ENCODE results near the gene STEAP1B. TPM values are rescaled to one million over a fixed set of nuclear protein-coding genes. Genes with fewer than 3 reads are reported as not detected.
"Not testable (repeated sequence)": the region's sequence is repeated elsewhere in the genome, so short reads cannot be mapped to it uniquely, and the experiment has no call there.

Gene STEAP1B
- polyA plus RNA-seq, 3 donors = 0.14 to 1.2 (median 0.61) TPM

- WGBS, 3 donors = 42 to 51% (median 49%) methylated on average over 3 of the region's 3 CpGs
- not testable (repeated sequence) for H3K27ac ChIP-seq (ENCODE audit: low read depth, low read length)
Measured at GRCh38 chr7:22504519-22504918, 4.5 kb upstream of the STEAP1B start.

GRCh38 chr7:22502104-22502503, 2.1 kb upstream of the STEAP1B start:
- WGBS, 3 donors = 64 to 67% (median 65%) methylated on average over 5 of the region's 5 CpGs
- not testable (repeated sequence) for H3K27ac ChIP-seq (ENCODE audit: low read depth, low read length)

DNA sequence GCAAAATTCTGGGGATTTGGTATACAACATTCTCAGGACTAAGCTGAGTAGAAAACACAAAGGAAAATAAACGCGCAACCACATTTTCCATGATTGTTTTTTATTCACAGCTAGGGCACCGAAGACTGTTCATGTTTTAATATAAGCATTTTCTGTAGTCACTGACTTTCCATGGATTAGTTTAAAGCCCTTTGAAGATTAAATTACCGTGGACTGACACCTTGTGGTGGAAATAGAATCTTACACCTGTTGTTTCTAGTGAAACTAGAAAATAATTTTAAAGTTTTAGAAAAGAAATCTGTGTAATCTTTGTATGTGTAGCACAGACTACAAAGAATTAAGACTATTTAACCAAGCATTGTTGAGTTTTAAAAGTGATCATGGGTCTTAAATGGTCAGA, 1.3 kb upstream of the STEAP1B start:
- WGBS, 3 donors = 9 to 30% (median 13%) methylated on average over 2 to 4 of the region's 4 CpGs
- H3K27ac ChIP-seq (ENCODE audit: low read depth, low read length) = not testable (repeated sequence)

GRCh38 chr7:22499044-22499443, 944 bp downstream of the STEAP1B start:
- 94 to 96% (median 94%) methylated on average over 5 of the region's 5 CpGs for WGBS, 3 donors

GRCh38 chr7:22496912-22497311, 3.1 kb downstream of the STEAP1B start:
- not testable (repeated sequence) for H3K27ac ChIP-seq (ENCODE audit: low read depth, low read length)
- 42 to 51% (median 46%) methylated on average over 2 of the region's 2 CpGs for WGBS, 3 donors

More at GRCh38 chr7:22499044-22499443, 944 bp downstream of the STEAP1B start:
- no peak overlapping the region for H3K27ac ChIP-seq (ENCODE audit: low read depth, low read length)

DNA sequence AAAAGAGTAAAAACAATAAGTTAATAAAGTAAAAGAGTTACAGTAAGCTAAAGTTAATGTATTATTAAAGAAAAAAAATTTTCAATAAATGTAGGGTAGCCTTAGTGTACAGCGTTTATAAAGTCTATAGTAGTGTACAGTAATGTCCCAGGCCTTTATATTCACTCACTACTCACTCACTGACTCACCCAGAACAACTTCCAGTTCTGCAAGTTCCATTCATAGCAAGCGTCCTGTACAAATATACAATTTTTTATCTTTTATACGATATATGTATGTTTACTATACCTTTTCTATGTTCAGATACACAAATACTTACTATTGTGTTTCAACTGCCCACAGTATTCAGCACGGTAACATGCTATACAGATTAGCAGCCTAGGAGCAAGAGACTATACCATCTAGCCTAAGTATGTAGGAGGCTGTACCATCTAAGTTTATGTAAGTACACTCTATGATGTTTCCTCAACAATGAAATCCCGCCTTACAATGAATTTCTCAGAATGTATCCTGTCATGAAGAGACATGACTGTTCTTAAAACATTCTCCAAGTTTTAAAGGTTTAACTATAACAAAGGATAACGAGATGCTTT, 3.6 kb downstream of the STEAP1B start:
- WGBS, 3 donors = 88 to 91% (median 91%) methylated on average over 5 to 6 of the region's 6 CpGs
- not testable (repeated sequence) for H3K27ac ChIP-seq (ENCODE audit: low read depth, low read length)

GRCh38 chr7:22493160-22493925, 6.6 kb downstream of the STEAP1B start:
- WGBS, 3 donors = 82 to 94% (median 85%) methylated on average over 4 of the region's 4 CpGs

DNA sequence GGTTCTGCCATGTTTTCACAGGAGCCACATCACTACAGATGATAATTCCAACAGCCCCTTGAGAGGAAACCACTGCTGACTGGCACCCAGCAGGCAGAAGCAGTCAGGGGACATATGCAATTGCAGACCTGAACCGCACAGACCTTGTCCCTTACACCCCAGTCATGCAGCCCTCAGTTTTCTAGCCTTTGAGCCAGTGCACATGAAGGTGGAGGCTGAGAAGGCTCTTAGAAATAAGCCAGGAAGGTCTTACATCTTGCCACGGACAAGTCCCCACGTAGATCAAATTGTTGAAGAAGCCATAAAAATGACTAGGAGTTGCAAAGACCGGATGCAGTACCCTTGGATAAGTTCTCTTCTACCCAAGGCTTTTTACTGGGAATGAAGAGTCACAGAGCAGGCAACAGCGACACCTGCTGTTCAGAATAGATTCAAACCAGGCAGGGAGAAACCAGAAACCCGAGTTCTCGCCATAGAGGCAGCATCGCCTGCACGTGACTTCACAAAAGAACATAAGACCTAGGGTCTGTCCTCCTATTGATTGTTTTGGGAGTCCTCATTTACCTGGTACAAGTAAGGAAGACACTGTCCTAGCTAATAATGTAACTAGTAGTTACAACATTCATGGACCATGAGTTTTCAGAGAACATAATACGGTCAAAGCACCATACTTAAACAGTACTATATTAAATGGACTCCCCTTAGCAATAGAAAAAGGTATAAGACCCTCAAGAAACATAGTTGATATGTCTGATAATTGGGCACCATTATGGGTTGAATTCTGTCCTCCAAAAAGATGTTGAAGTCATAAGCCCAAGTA, 11.1 kb downstream of the STEAP1B start:
- WGBS, 3 donors = 17 to 18% (median 18%) methylated on average over 10 of the region's 10 CpGs
- H3K27ac ChIP-seq (ENCODE audit: low read depth, low read length) = no peak overlapping the region

More at GRCh38 chr7:22493160-22493925, 6.6 kb downstream of the STEAP1B start:
- not testable (repeated sequence) for H3K27ac ChIP-seq (ENCODE audit: low read depth, low read length)

- WGBS, 3 donors = 69 to 84% (median 76%) methylated on average over 5 of the region's 5 CpGs
- no peak overlapping the region for H3K27ac ChIP-seq (ENCODE audit: low read depth, low read length)
Measured at GRCh38 chr7:22487978-22488642, 11.9 kb downstream of the STEAP1B start.

GRCh38 chr7:22486597-22486996, 13.4 kb downstream of the STEAP1B start:
- no peak overlapping the region for H3K27ac ChIP-seq (ENCODE audit: low read depth, low read length)
- WGBS, 3 donors = 63 to 93% (median 72%) methylated on average over 2 of the region's 2 CpGs

- no peak overlapping the region for H3K27ac ChIP-seq (ENCODE audit: low read depth, low read length)
Measured at GRCh38 chr7:22485189-22485588, 14.8 kb downstream of the STEAP1B start.

- no peak overlapping the region for H3K27ac ChIP-seq (ENCODE audit: low read depth, low read length)
- 67 to 90% (median 72%) methylated on average over 1 of the region's 1 CpG for WGBS, 3 donors
Measured at GRCh38 chr7:22482503-22482902, 17.5 kb downstream of the STEAP1B start.

DNA sequence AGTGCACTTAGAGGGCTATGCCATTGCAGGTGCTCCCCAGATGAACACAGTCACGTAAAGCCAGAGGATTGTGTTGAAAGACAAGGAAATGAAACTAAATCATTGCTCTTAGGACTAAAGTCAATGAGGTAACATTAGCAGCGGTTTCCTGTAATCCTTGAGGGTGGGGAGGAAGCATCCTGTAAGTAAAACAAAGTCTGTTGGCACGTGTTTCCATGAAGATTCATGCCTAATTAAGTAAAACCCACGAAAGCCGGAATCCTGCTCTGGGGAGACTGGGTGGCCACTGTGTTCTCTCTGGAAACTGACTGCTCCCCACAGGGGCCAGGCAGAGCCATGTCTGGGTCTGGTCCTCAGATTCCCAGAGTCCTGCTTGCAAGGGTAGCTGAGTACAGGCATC, 18.3 kb downstream of the STEAP1B start:
- no peak overlapping the region for H3K27ac ChIP-seq (ENCODE audit: low read depth, low read length)
- 27 to 70% (median 32%) methylated on average over 5 of the region's 5 CpGs for WGBS, 3 donors

DNA sequence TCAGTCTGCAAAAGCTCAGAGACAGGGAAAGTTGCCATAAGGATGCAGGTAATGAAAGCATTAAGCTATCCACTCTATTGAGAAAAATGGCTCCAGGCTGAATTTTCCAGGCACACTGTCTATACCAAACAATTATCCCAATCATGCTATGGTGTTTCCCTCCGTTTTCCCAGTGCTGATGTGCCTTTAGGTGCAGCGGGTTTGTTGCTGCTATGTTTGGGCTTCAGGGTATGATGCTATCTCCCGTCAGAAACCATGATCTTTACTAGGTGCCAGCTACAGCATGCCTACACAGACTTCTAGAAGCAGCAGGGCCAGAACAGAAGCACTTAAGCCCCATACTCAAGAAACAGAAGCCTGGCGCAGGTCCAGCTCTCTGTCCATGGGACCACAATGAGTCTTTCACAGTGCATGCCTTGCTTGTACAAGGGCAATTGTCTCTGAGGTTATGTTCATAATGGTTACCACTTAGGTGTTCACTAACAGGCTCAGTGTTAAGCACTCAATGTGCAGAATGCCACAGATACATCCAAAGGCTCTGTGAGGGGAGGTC, 19.4 kb downstream of the STEAP1B start:
- 79 to 85% (median 82%) methylated on average over 4 of the region's 4 CpGs for WGBS, 3 donors
- no peak overlapping the region for H3K27ac ChIP-seq (ENCODE audit: low read depth, low read length)

DNA sequence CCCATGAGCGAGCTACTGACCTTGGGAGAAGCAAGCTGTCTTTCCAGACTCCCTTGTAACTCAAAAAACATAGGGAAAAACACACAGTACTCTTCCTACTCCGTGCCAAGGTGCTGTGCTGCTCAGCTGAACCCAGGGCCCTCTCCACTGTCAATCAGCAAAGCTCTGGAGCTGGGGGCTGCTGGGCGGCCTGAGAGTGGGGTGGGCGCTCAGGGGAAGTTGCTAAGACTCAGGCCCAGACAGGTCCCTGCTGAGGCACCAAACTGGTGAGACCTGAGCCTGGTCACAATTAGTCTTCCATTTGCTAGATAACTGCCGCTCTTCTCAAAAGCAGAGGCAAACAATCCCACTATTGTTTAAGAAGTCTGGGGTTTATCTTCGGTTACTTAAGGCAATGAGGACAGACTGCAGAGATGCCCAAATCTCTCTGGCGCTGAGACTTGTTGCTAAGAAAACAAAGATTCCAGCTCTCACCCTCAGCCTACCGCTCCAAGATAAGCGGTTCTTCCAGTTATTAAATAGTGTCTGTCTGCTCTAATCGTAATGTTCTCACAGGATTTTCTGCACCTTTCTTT, 22.0 kb downstream of the STEAP1B start:
- 67 to 83% (median 70%) methylated on average over 10 of the region's 10 CpGs for WGBS, 3 donors
- no peak overlapping the region for H3K27ac ChIP-seq (ENCODE audit: low read depth, low read length)

DNA sequence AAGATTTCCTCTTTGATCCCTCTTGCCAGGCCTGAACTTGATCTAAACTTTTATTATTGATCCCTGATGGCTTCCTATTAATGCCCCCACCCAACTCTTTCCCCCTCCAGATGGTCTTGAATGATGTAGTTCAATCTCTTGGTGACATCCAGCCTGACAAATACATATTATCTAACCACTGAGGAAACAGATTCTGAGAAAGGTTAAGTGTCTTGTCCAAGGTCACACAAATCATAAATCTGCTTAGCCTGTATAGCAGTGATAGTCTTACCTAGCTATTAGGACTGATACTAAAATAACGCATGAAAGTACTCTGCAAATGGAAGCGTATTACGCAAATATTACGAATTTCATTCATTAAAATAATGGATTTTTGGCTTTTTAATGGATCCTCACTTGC, 22.7 kb downstream of the STEAP1B start:
- WGBS, 3 donors = 84 to 99% (median 96%) methylated on average over 4 of the region's 4 CpGs
- no peak overlapping the region for H3K27ac ChIP-seq (ENCODE audit: low read depth, low read length)

DNA sequence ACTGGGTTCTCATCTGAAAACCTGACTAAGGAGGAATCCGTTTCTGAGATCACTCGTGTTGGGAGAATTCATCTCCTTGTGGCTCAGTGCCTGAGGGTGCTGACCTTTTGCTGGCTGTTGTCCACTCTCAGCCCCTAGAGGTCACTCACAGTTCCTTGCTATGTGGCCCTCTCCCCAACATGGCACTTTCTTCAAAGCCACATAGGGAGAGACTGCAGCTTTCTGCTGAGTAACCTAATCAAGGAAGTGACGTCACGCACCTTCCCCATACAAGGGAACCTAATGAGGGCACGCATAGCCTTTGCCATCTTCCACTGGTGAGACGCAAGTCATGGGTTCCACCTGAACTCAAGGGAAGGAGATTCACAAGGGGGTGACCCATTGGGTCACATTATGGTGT, 23.2 kb downstream of the STEAP1B start:
- H3K27ac ChIP-seq (ENCODE audit: low read depth, low read length) = no peak overlapping the region
- 78 to 91% (median 85%) methylated on average over 6 of the region's 6 CpGs for WGBS, 3 donors

GRCh38 chr7:22474645-22475044, 25.3 kb downstream of the STEAP1B start:
- no peak overlapping the region for H3K27ac ChIP-seq (ENCODE audit: low read depth, low read length)
- WGBS, 3 donors = 91 to 95% (median 92%) methylated on average over 2 of the region's 2 CpGs

Measured in adipose tissue (tissue), 3 donors.